Astrocyte of the cerebellum (primary cell): ENCODE data around the gene ATG2A.

ENCODE experiments used
- DNase-seq: peaks from one replicate; pipeline ENCODE4 v3.0.0-alpha.2; 2011; ENCODE audit warnings: low read depth
- H3K4me3 ChIP-seq: 2 replicates; pipeline ENCODE4 v1.5.1; 2011; ENCODE audit warnings: mild to moderate bottlenecking, low read depth, low read length, moderate library complexity
- CTCF ChIP-seq: IDR thresholded peaks from 2 replicates; pipeline ENCODE4 v1.5.1; 2012; ENCODE audit warnings: low read length, low read depth, moderate library complexity, mild to moderate bottlenecking; ENCODE audit errors: missing control alignments
- in situ Hi-C: cut with HindIII; loops from 2 replicates; pipeline ENCODE4 v1.10.0; 2017; ENCODE audit warnings: low sequenced_read_pairs

Gene ATG2A

GRCh38 chr11:64913171-64913727 lies 3.8 kb downstream of the ATG2A start:
- H3K4me3 ChIP-seq: no peak overlapping the region
- no peak for TF ChIP-seq CTCF
- in situ Hi-C loops: no loop called here
- DNase-seq: no peak

GRCh38 chr11:64911689-64912088 lies 5.3 kb downstream of the ATG2A start:
- TF ChIP-seq CTCF: no peak
- in situ Hi-C loops: no loop called here
- H3K4me3 ChIP-seq: no peak overlapping the region
- no peak for DNase-seq

- DNase-seq: no peak
- no peak for TF ChIP-seq CTCF
- in situ Hi-C loops: no loop called here
- H3K4me3 ChIP-seq: no peak overlapping the region
Measured at GRCh38 chr11:64911142-64911541, 5.9 kb downstream of the ATG2A start.

GRCh38 chr11:64910451-64911093 lies 6.4 kb downstream of the ATG2A start:
- no peak overlapping the region for H3K4me3 ChIP-seq
- in situ Hi-C loops: no loop called here
- no peak for TF ChIP-seq CTCF
- DNase-seq: no peak

GRCh38 chr11:64909653-64910343 lies 7.2 kb downstream of the ATG2A start:
- DNase-seq: no peak
- in situ Hi-C loops: no loop called here
- H3K4me3 ChIP-seq: no peak overlapping the region
- no peak for TF ChIP-seq CTCF

GRCh38 chr11:64908766-64909165 lies 8.2 kb downstream of the ATG2A start:
- no peak overlapping the region for H3K4me3 ChIP-seq
- no peak for DNase-seq
- in situ Hi-C loops: no loop called here
- TF ChIP-seq CTCF: no peak
